GM21360 (cell line): ENCODE results near the gene SH3RF3.
A peak's percentile ranks its signal among the peaks of the same experiment; 100 is the strongest.

ENCODE experiments used
- ATAC-seq: cut with Tn5 transposase; IDR thresholded peaks from one replicate; pipeline ENCODE4 v1.9.1; 2021; ENCODE audit warnings: mild to moderate bottlenecking, moderate library complexity; ENCODE audit not compliant: unreplicated experiment

Gene SH3RF3

DNA sequence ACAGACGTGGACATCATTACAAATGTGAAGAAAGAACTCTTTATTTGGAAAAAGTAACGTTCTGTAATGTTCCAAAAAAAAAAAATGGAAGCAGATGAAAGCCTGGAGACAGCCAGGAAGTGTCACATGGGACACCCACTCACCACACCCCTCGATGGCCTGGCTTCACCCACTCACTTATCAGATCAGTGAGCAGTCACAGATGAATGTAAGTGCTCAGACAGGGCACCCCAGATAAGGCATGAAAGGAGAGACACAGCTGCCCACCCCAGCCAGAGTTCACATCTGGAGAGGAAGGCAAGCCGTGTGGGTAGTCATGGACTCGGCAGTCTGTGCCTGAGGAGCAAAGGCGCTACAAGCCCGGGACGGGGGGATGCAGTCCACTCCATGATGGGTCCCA, 379.6 kb downstream of the SH3RF3 start:
- ATAC-seq: no peak

DNA sequence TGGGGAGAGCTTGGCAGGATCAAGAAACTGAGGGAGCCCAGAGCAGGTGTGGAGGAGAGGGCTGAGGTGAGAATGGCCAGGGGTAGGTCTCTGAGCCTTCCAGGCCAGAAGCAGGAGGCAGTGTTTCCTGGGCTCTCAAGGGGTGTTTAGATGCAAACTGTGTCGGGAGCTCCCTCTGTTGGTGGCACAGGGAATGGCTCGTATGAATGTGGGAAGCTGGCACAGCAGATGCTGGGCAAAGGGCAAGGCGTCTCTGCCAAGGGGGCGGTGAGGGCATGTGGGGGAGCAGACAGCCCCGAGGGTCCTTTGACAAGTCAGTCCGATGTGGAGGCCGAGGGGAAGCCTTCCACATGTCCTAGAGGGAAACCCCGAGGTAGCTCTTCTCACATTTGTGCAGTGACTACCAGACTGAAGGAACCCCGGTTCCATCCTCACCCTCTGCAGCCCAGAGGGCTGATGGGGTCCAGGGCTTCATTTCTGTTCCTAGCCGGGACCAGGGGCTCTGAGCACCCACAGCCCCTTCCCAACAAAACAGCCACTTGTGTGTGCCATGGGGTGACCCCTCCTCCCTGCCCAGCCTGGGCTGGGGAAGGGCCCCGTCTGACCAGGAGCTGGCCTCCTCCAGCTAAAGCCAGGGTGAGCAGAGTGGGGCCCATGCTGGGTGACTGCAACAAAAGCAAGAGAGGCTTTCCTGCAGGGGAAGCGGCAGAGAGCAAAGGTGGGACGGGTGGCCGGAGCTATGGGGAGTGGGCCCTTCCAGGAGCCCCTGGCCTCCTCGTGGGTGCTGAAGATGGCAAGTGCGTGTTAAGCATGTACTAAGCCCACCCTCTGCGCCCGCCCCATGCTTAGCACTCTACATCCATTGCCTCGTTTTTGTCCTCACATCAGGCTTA, 381.4 kb downstream of the SH3RF3 start:
- no peak for ATAC-seq

DNA sequence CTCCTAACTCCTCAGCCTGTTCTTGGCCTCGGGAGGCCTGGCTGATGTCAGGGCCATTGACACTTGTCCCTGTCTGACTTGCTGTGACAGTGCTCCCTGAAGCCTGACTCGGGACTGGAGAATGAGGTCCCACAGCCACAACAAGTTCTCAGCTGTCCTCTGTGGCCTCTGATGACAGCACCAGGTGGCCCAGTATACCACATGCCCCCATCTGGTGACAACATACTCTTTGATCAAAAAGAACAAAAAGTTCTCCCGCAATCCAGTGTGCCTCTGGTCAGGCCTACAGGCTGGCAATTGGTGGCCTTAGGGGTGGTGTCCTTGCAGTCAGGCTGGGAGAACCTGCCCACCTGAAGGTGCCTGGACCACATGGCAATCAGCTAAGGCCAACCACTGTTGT, 382.2 kb downstream of the SH3RF3 start:
- ATAC-seq: no peak

DNA sequence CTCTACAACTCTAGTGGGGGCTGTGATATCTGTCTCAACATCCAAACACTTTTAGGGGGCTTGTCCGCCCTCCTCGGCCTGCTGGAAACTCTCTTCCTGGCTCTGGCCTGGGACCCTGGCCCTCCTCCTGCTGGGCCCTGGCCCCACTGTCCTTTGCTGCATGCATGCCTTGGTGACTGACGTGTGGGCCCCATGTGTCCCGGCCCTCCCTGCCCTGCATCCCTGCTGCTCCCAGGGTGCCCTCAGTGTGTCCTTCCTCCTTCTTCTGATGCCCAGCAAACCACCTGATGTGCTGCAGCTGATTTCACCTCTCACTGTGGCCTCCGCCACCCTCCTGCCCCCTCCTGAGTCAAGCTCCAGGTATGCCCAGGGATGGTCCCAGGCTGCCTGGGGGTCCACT, 383.1 kb downstream of the SH3RF3 start:
- ATAC-seq: no peak

GRCh38 chr2:109513230-109513629, 384.2 kb downstream of the SH3RF3 start:
- ATAC-seq: no peak

DNA sequence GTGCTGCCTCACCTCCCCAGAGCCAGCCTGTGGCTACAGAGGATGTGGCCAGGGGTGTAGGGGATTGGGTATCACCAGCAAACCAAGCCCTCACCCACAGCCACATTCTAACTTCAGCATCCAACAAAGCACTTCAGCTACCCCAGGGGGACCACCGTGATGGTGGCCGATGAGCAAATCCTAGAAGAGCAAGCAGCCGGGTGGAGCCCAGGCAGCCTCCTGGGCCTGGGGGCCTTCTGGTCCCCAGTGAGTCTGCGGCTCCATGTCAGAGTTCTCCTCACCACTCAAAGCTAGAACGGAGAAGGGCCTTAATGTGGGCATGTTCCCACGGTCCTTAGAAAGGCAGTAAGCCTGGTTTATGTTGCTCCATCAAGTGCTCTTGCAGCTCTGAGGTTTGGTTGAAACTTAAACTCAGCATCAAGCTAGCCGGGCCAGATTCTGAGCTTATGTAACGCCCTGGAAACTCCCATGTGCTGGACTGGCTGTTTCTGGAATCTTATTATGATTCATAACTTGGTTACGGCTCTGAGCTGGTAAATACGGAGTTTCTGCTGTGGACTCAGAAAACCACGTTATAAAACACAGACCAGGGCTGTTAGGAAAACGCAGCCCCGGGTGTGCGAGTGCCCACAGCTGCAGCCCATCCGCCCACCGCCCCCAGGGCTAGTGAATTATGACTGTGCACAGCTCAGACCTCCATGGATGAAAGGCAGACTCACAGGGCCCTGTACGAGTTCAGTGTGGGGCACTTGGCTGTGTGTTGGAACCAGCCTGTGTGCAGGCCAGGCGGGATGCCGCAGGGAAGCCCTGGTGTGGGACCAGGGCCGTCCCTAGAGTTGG, 385.0 kb downstream of the SH3RF3 start:
- ATAC-seq: peak; percentile 70

- ATAC-seq: no peak
Measured at GRCh38 chr2:109514857-109515256, 385.9 kb downstream of the SH3RF3 start.

DNA sequence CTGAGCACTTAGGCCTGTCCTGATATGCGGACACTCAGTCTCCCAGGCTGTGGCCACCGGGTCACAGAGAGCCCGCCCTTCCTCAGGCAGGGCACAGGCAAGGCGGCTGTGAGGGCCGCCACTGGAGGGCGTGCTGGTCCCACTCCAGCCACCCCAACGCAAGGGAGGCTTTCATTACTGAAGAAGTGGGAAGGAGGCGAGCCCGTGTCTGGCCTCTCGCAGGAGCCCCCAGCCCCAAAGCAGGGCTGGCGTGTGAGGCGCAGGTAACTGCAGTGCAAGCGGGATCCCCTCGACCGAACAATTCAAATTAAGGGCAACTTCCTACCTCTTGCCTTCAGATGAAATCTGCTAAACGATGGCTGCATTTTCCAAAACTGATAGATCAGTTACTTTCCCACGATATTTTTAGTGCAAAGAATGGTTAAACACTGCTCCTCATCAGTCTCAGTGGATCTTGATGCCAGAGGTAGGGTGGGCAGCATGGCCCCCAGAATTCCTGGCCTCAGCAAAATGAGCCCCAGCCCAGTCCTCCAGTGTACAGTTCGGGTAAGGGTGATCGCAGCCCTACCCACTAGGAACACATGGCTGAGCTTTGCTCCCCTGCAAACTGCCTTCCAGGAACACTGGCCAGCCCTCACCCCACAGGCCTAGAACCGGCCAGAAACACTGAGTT, 387.6 kb downstream of the SH3RF3 start:
- no peak for ATAC-seq

- no peak for ATAC-seq
Measured at GRCh38 chr2:109517118-109517889, 388.3 kb downstream of the SH3RF3 start.

GRCh38 chr2:109519513-109519912, 390.5 kb downstream of the SH3RF3 start:
- no peak for ATAC-seq

GRCh38 chr2:109521233-109522062, 392.4 kb downstream of the SH3RF3 start:
- ATAC-seq: no peak

DNA sequence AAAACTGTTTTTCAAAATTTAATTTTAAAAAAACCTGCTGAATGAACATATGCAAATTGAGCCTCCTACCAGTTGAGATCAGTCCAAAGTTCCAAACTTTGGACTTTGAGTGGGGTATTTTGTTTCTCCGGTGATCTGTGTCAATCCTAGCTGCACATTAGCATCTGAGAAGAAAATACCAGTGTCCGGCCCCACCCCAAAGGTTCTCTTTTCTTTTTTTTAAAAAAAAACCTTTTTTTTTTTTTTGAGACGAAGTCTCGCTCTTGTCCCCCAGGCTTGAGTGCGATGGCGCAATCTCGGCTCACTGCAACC, 393.0 kb downstream of the SH3RF3 start:
- no peak for ATAC-seq

GRCh38 chr2:109523121-109523520, 394.1 kb downstream of the SH3RF3 start:
- no peak for ATAC-seq

DNA sequence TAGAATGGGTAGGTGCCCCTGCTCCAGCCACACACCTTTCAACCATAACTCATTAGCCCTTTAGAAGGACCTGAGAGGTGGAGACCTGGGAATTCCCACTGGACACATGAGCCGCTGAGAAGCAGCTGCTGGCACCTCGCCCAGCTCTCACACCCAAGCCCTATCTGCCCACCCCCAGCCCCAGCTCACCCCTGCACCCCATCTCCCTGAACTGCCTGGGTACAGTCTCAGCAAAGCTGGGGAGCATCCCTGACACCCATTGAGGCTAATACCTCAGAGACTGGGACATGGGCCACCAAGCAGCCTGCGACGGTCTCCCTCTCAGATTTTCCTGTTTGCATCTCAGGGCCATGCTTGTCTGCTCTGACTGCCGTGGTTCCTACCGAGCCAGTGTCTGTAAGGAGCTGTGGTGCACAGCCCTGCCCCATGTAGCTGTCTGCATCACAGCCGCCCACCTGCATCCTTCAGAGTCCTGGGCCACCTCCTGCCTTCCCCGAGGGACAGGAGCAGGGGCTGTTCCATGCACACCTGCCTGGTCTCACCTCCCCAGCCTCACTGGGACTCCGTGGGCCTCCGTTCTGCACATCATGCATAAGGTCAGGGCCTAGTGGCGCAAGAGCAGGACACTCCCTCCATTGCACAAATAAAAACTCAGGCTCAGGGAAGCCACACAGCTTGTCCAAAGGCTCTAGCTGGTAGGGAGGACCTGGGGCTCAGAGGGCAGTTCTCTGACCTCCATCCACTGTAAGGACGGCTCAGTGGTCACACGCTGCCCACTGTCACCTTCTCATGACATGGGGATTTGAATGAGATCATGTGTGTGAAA, 394.7 kb downstream of the SH3RF3 start:
- no peak for ATAC-seq

- no peak for ATAC-seq
Measured at GRCh38 chr2:109525836-109526235, 396.8 kb downstream of the SH3RF3 start.

GRCh38 chr2:109526442-109526970, 397.5 kb downstream of the SH3RF3 start:
- no peak for ATAC-seq

- ATAC-seq: no peak
Measured at GRCh38 chr2:109527079-109527478, 398.1 kb downstream of the SH3RF3 start.

- ATAC-seq: no peak
Measured at GRCh38 chr2:109527846-109528705, 399.1 kb downstream of the SH3RF3 start.
